ENCODE measurements around the gene QSOX1.

QSOX1 gene

GRCh38 chr1:180170546-180171151, 16.0 kb downstream of the QSOX1 start:
- DNase-seq (ENCODE audit: low read depth) = no peak

GRCh38 chr1:180171691-180172090, 17.0 kb downstream of the QSOX1 start:
- no peak for DNase-seq (ENCODE audit: low read depth)

GRCh38 chr1:180173451-180173850, 18.8 kb downstream of the QSOX1 start:
- DNase-seq (ENCODE audit: low read depth) = no peak

GRCh38 chr1:180173952-180174351, 19.3 kb downstream of the QSOX1 start:
- no peak for DNase-seq (ENCODE audit: low read depth)

- DNase-seq (ENCODE audit: low read depth) = no peak
These were observed 20.6 kb downstream of the QSOX1 start for GRCh38 chr1:180175291-180175690.

GRCh38 chr1:180175806-180176205, 21.1 kb downstream of the QSOX1 start:
- no peak for DNase-seq (ENCODE audit: low read depth)

GRCh38 chr1:180176965-180177364, 22.3 kb downstream of the QSOX1 start:
- no peak for DNase-seq (ENCODE audit: low read depth)

GRCh38 chr1:180177931-180178330, 23.3 kb downstream of the QSOX1 start:
- no peak for DNase-seq (ENCODE audit: low read depth)

- DNase-seq (ENCODE audit: low read depth) = peak; percentile 40
These were observed 24.0 kb downstream of the QSOX1 start for GRCh38 chr1:180178511-180179161.

GRCh38 chr1:180179162-180179957, 24.7 kb downstream of the QSOX1 start:
- DNase-seq (ENCODE audit: low read depth) = no peak

GRCh38 chr1:180181048-180181447, 26.4 kb downstream of the QSOX1 start:
- no peak for DNase-seq (ENCODE audit: low read depth)

GRCh38 chr1:180181996-180182642, 27.4 kb downstream of the QSOX1 start:
- no peak for DNase-seq (ENCODE audit: low read depth)

GRCh38 chr1:180182643-180183311, 28.1 kb downstream of the QSOX1 start:
- DNase-seq (ENCODE audit: low read depth) = no peak

- DNase-seq (ENCODE audit: low read depth) = no peak
These were observed 28.8 kb downstream of the QSOX1 start for GRCh38 chr1:180183426-180183825.

GRCh38 chr1:180184041-180184440, 29.4 kb downstream of the QSOX1 start:
- no peak for DNase-seq (ENCODE audit: low read depth)

GRCh38 chr1:180185281-180185680, 30.6 kb downstream of the QSOX1 start:
- DNase-seq (ENCODE audit: low read depth) = no peak

- DNase-seq (ENCODE audit: low read depth) = no peak
These were observed 31.4 kb downstream of the QSOX1 start for GRCh38 chr1:180185971-180186645.

GRCh38 chr1:180186831-180187230, 32.2 kb downstream of the QSOX1 start:
- no peak for DNase-seq (ENCODE audit: low read depth)

GRCh38 chr1:180187626-180188025, 33.0 kb downstream of the QSOX1 start:
- no peak for DNase-seq (ENCODE audit: low read depth)

GRCh38 chr1:180188091-180188506, 33.4 kb downstream of the QSOX1 start:
- DNase-seq (ENCODE audit: low read depth) = no peak

GRCh38 chr1:180188684-180189175, 34.1 kb downstream of the QSOX1 start:
- no peak for DNase-seq (ENCODE audit: low read depth)
